GM12872 (cell line): ENCODE data around the gene DRD4.

Source experiments
- CTCF ChIP-seq: IDR thresholded peaks from 3 replicates; pipeline ENCODE4 v1.5.1; 2011; ENCODE audit warnings: low read depth, mild to moderate bottlenecking, low read length, moderate library complexity; ENCODE audit not compliant: insufficient read depth

Gene DRD4

GRCh38 chr11:656426-656825 lies 19.4 kb downstream of the DRD4 start:
- TF ChIP-seq CTCF = no peak

- TF ChIP-seq CTCF = no peak
Measured at GRCh38 chr11:656866-657265, 19.8 kb downstream of the DRD4 start.

GRCh38 chr11:657691-658126 lies 20.6 kb downstream of the DRD4 start:
- TF ChIP-seq CTCF = no peak

GRCh38 chr11:659532-660085 lies 22.5 kb downstream of the DRD4 start:
- TF ChIP-seq CTCF = no peak

- TF ChIP-seq CTCF = no peak
Measured at GRCh38 chr11:660281-660680, 23.2 kb downstream of the DRD4 start.

- TF ChIP-seq CTCF = no peak
Measured at GRCh38 chr11:660681-661444, 23.8 kb downstream of the DRD4 start.

GRCh38 chr11:662689-663274 lies 25.7 kb downstream of the DRD4 start:
- TF ChIP-seq CTCF = peak; percentile 89
